ENCODE measurements around the gene PGAP2. TPM values are rescaled to one million over a fixed set of nuclear protein-coding genes. Genes with fewer than 3 reads are reported as not detected.

PGAP2 gene
- total and polyA plus RNA-seq, 2 experiments from 2014 or later = 39.3 to 43.2 TPM

DNA sequence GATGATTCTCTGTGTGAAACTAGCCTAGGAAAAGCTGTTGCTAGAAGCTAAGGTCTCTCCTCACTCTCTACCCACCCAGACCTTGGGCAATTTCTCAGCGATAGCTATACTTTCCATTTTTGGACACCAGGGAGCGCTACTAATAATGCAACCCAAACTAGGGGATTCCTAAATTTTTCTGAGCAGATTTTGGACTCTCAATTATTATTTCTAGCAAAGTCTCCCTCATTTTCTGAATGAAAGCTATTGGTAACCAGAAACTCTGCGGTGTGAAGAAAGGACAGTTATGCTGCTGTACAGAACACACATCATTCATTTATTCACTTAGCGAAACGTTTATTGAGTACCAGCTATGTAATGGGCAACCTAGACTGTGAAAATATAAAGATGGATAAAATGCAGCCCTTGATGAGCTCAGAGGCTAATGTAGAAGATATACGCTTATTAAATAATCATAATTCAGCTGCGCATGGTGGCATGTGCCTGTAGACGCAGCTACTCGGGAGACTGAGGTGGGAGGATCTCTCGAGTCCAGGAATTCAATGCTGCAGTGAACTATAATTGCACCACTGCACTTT is 41.0 kb downstream of the PGAP2 start (continued):
- TF ChIP-seq, protein P1, sequence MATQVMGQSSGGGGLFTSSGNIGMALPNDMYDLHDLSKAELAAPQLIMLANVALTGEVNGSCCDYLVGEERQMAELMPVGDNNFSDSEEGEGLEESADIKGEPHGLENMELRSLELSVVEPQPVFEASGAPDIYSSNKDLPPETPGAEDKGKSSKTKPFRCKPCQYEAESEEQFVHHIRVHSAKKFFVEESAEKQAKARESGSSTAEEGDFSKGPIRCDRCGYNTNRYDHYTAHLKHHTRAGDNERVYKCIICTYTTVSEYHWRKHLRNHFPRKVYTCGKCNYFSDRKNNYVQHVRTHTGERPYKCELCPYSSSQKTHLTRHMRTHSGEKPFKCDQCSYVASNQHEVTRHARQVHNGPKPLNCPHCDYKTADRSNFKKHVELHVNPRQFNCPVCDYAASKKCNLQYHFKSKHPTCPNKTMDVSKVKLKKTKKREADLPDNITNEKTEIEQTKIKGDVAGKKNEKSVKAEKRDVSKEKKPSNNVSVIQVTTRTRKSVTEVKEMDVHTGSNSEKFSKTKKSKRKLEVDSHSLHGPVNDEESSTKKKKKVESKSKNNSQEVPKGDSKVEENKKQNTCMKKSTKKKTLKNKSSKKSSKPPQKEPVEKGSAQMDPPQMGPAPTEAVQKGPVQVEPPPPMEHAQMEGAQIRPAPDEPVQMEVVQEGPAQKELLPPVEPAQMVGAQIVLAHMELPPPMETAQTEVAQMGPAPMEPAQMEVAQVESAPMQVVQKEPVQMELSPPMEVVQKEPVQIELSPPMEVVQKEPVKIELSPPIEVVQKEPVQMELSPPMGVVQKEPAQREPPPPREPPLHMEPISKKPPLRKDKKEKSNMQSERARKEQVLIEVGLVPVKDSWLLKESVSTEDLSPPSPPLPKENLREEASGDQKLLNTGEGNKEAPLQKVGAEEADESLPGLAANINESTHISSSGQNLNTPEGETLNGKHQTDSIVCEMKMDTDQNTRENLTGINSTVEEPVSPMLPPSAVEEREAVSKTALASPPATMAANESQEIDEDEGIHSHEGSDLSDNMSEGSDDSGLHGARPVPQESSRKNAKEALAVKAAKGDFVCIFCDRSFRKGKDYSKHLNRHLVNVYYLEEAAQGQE (IDR thresholded peaks at IDR 0.05; ENCODE audit: unreplicated experiment) = no peak
- TF ChIP-seq EZH2phosphoT487 (IDR thresholded peaks at IDR 0.05; ENCODE audit: unreplicated experiment) (no peak), ZNF114 (CRISPR knock-in tag; IDR thresholded peaks at IDR 0.05) (no peak), STAT1 (IDR thresholded peaks at IDR 0.05; ENCODE audit: unreplicated experiment) (no peak)

DNA sequence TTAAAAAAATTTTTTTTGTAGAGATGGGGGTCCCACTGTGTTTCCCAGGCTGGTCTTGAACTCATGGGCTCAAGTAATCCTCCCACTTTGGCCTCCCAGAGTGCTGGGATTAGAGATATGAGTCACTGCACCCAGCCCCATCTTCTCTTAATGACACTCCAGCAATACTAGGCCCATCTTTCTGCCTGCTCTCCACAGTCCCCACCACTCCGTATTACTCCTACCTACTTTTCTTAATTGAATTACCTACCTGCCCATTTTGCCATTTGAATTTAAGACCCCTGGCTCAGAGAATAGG is 45.1 kb downstream of the PGAP2 start:
- Mint-ChIP-seq H3K4me3 (no peak overlapping the region), H3K36me3 (ENCODE audit: low read depth) (no peaks in the 10 kb centered on the region; the same call in 2 of the 3 replicates), H3K27ac (no peak overlapping the region), H3K27me3 (ENCODE audit: insufficient read depth, low read depth, poor library complexity) (peaks cover 11% of the 10 kb centered on the region), H3K4me1 (peaks cover 24% of the 10 kb centered on the region), H3K9me3 (no peaks in the 10 kb centered on the region)
- Histone ChIP-seq H3K27ac (ENCODE audit: low read depth) (no peak overlapping the region), H3K4me3 (no peak overlapping the region), H3K36me3 (ENCODE audit: insufficient read depth) (no peaks in the 10 kb centered on the region), H3K4me2 (peak overlapping the region; percentile 91; the same call in 1 of the 2 replicates), H3F3A (replicated peaks; ENCODE audit: low read depth) (peaks cover 5% of the 10 kb centered on the region; the same call in 1 of the 2 replicates), H4K20me1 (replicated peaks; ENCODE audit: insufficient read depth) (peaks cover 6% of the 10 kb centered on the region; the same call in 1 of the 2 replicates), H3K27me3 (ENCODE audit: insufficient read depth) (peaks cover 19% of the 10 kb centered on the region), H3K4me1 (ENCODE audit: insufficient read depth) (peaks cover 24% of the 10 kb centered on the region), H2AFZ (peak overlapping the region; percentile 97; the same call in 1 of the 2 replicates), H3K79me2 (replicated peaks; ENCODE audit: insufficient read depth) (0 out of 2 replicates have a peak, but pooled peaks cover 4% of the 10 kb centered on the region), H3K9me2 (ENCODE audit: insufficient read depth) (no peaks in the 10 kb centered on the region)
- DNase-seq (ENCODE audit: low spot score) (no peak), ATAC-seq (no peak)
- no peak for TF ChIP-seq STAT1 (IDR thresholded peaks at IDR 0.05; ENCODE audit: unreplicated experiment)
- TF ChIP-seq POLR2AphosphoS5 (IDR thresholded peaks at IDR 0.05; ENCODE audit: low read depth) = no peak
- TF ChIP-seq, protein P2, sequence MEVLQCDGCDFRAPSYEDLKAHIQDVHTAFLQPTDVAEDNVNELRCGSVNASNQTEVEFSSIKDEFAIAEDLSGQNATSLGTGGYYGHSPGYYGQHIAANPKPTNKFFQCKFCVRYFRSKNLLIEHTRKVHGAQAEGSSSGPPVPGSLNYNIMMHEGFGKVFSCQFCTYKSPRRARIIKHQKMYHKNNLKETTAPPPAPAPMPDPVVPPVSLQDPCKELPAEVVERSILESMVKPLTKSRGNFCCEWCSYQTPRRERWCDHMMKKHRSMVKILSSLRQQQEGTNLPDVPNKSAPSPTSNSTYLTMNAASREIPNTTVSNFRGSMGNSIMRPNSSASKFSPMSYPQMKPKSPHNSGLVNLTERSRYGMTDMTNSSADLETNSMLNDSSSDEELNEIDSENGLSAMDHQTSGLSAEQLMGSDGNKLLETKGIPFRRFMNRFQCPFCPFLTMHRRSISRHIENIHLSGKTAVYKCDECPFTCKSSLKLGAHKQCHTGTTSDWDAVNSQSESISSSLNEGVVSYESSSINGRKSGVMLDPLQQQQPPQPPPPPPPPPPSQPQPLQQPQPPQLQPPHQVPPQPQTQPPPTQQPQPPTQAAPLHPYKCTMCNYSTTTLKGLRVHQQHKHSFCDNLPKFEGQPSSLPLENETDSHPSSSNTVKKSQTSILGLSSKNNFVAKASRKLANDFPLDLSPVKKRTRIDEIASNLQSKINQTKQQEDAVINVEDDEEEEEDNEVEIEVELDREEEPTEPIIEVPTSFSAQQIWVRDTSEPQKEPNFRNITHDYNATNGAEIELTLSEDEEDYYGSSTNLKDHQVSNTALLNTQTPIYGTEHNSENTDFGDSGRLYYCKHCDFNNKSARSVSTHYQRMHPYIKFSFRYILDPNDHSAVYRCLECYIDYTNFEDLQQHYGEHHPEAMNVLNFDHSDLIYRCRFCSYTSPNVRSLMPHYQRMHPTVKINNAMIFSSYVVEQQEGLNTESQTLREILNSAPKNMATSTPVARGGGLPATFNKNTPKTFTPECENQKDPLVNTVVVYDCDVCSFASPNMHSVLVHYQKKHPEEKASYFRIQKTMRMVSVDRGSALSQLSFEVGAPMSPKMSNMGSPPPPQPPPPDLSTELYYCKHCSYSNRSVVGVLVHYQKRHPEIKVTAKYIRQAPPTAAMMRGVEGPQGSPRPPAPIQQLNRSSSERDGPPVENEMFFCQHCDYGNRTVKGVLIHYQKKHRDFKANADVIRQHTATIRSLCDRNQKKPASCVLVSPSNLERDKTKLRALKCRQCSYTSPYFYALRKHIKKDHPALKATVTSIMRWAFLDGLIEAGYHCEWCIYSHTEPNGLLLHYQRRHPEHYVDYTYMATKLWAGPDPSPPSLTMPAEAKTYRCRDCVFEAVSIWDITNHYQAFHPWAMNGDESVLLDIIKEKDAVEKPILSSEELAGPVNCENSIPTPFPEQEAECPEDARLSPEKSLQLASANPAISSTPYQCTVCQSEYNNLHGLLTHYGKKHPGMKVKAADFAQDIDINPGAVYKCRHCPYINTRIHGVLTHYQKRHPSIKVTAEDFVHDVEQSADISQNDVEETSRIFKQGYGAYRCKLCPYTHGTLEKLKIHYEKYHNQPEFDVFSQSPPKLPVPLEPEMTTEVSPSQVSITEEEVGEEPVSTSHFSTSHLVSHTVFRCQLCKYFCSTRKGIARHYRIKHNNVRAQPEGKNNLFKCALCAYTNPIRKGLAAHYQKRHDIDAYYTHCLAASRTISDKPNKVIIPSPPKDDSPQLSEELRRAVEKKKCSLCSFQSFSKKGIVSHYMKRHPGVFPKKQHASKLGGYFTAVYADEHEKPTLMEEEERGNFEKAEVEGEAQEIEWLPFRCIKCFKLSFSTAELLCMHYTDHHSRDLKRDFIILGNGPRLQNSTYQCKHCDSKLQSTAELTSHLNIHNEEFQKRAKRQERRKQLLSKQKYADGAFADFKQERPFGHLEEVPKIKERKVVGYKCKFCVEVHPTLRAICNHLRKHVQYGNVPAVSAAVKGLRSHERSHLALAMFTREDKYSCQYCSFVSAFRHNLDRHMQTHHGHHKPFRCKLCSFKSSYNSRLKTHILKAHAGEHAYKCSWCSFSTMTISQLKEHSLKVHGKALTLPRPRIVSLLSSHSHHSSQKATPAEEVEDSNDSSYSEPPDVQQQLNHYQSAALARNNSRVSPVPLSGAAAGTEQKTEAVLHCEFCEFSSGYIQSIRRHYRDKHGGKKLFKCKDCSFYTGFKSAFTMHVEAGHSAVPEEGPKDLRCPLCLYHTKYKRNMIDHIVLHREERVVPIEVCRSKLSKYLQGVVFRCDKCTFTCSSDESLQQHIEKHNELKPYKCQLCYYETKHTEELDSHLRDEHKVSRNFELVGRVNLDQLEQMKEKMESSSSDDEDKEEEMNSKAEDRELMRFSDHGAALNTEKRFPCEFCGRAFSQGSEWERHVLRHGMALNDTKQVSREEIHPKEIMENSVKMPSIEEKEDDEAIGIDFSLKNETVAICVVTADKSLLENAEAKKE (CRISPR knock-in tag; IDR thresholded peaks at IDR 0.05) = no peak
- TF ChIP-seq, protein P3, sequence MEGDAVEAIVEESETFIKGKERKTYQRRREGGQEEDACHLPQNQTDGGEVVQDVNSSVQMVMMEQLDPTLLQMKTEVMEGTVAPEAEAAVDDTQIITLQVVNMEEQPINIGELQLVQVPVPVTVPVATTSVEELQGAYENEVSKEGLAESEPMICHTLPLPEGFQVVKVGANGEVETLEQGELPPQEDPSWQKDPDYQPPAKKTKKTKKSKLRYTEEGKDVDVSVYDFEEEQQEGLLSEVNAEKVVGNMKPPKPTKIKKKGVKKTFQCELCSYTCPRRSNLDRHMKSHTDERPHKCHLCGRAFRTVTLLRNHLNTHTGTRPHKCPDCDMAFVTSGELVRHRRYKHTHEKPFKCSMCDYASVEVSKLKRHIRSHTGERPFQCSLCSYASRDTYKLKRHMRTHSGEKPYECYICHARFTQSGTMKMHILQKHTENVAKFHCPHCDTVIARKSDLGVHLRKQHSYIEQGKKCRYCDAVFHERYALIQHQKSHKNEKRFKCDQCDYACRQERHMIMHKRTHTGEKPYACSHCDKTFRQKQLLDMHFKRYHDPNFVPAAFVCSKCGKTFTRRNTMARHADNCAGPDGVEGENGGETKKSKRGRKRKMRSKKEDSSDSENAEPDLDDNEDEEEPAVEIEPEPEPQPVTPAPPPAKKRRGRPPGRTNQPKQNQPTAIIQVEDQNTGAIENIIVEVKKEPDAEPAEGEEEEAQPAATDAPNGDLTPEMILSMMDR (conservative IDR thresholded peaks at IDR 0.05; ENCODE audit: low read depth in 2 of 2) = no peak
